ENCODE measurements around the gene SYCP2. TPM values are rescaled to one million over a fixed set of nuclear protein-coding genes. Genes with fewer than 3 reads are reported as not detected.
A peak's percentile ranks its signal among the peaks of the same experiment; 100 is the strongest.

SYCP2 gene
- total RNA-seq, 1 experiment from 2014 or later: 0.70 TPM

DNA sequence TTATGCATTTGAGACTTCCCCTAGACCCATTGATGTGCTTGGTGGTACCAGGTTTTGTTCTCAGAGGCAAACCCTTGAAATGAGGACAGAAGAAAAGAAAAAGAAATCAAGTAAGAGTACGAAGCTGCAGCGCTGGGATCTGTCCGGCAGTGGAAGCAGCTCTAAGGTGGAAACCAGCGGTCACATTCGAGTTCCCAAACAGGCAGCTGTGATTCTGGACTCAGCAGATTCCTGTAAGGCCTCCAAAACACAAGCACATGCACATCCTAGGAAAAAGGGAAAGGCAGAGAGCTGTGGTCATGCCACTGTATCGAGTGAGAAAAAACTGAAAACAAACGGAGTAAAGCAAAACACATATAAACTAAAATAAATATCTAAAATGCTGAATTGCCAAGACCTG, 11.3 kb upstream of the SYCP2 start:
- Mint-ChIP-seq H3K27ac (peak overlapping the region in 2 of 3 experiments; percentile 18 to 85; a peak in 3 of 7 replicates), H3K27me3 (ENCODE audit: low read depth) (peaks cover 2% of the 10 kb centered on the region; the same call in 1 of the 2 replicates), H3K36me3 (ENCODE audit: insufficient read depth in 1 of 3, low read depth in 3 of 3) (peaks cover 8 to 20% (median 19%) of the 10 kb centered on the region in 3 experiments; a peak in 6 of 7 replicates), H3K4me1 (peaks cover 19 to 23% of the 10 kb centered on the region in 2 experiments), H3K9me3 (no peaks in the 10 kb centered on the region; a peak in 1 of 5 replicates), H3K4me3 (no peak overlapping the region)
- Histone ChIP-seq H3K79me1 (ENCODE audit: insufficient read depth, low read depth, low read length, poor library complexity, severe bottlenecking) (no peaks in the 10 kb centered on the region), H3K23ac (ENCODE audit: insufficient read length, low read depth, low read length) (no peak overlapping the region), H2BK120ac (ENCODE audit: low read depth, low read length, poor library complexity, severe bottlenecking) (no peak overlapping the region), H3K4me1 (ENCODE audit: insufficient read depth, low read length) (no peaks in the 10 kb centered on the region), H3K4ac (ENCODE audit: low read depth, low read length) (no peak overlapping the region), H3K23me2 (ENCODE audit: insufficient read length, low read depth, low read length, poor library complexity, severe bottlenecking) (peaks cover 3% of the 10 kb centered on the region), H2BK12ac (ENCODE audit: insufficient read length, low read depth, low read length) (no peak overlapping the region), H2BK20ac (ENCODE audit: low read depth, low read length, poor library complexity, severe bottlenecking) (no peak overlapping the region), H2AK5ac (ENCODE audit: insufficient read length, low read length) (no peak overlapping the region), H2BK5ac (ENCODE audit: insufficient read length, low read length) (no peak overlapping the region), H2AFZ (ENCODE audit: low read length) (no peak overlapping the region), H4K91ac (ENCODE audit: insufficient read length, low read depth, low read length) (no peak overlapping the region), H3K27ac (ENCODE audit: insufficient read length, low read depth, low read length) (no peak overlapping the region), H4K20me1 (ENCODE audit: control insufficient read depth, insufficient read depth, insufficient read length) (no peaks in the 10 kb centered on the region), H3K18ac (ENCODE audit: insufficient read length, low read depth, low read length) (no peak overlapping the region), H3K9ac (ENCODE audit: extremely low read depth, insufficient read length, low read length) (no peak overlapping the region), H2BK15ac (ENCODE audit: low read depth, low read length) (no peak overlapping the region), H3K9me3 (ENCODE audit: control insufficient read depth, low read depth, low read length) (no peaks in the 10 kb centered on the region), H4K5ac (ENCODE audit: insufficient read length, low read depth, low read length) (no peak overlapping the region), H3T11ph (ENCODE audit: low read length) (no peak overlapping the region), H3K79me2 (ENCODE audit: insufficient read depth, low read length) (no peaks in the 10 kb centered on the region), H3K56ac (ENCODE audit: insufficient read length, low read depth, low read length) (no peak overlapping the region), H3K14ac (ENCODE audit: insufficient read depth, low read length) (no peak overlapping the region), H3K27me3 (ENCODE audit: insufficient read depth, low read length) (no peaks in the 10 kb centered on the region), H3K4me2 (ENCODE audit: insufficient read depth, insufficient read length, low read length) (no peak overlapping the region), H4K8ac (replicated peaks; ENCODE audit: insufficient read length, low read depth, low read length) (no peak overlapping the region)
- WGBS (ENCODE audit: extremely low coverage, insufficient read length, low lambda C conversion rate): no CpG with 5 or more reads among the region's 7 CpGs
- TF ChIP-seq, protein P1, sequence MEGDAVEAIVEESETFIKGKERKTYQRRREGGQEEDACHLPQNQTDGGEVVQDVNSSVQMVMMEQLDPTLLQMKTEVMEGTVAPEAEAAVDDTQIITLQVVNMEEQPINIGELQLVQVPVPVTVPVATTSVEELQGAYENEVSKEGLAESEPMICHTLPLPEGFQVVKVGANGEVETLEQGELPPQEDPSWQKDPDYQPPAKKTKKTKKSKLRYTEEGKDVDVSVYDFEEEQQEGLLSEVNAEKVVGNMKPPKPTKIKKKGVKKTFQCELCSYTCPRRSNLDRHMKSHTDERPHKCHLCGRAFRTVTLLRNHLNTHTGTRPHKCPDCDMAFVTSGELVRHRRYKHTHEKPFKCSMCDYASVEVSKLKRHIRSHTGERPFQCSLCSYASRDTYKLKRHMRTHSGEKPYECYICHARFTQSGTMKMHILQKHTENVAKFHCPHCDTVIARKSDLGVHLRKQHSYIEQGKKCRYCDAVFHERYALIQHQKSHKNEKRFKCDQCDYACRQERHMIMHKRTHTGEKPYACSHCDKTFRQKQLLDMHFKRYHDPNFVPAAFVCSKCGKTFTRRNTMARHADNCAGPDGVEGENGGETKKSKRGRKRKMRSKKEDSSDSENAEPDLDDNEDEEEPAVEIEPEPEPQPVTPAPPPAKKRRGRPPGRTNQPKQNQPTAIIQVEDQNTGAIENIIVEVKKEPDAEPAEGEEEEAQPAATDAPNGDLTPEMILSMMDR (conservative IDR thresholded peaks at IDR 0.05): no peak
- no peak for DNase-seq

All from H9 (cell line).